Neural progenitor cell (in vitro differentiated cells): ENCODE data around the gene POU5F1. TPM values are rescaled to one million over a fixed set of nuclear protein-coding genes. Genes with fewer than 3 reads are reported as not detected.
"Not testable (repeated sequence)": the region's sequence is repeated elsewhere in the genome, so short reads cannot be mapped to it uniquely, and the experiment has no call there.

Experiments used
- DNase-seq: peaks from one replicate; pipeline ENCODE4 v3.0.0-alpha.2; 2016; ENCODE audit warnings: low spot score
- H2AFZ ChIP-seq: fragments of 200-600 bp; sonication (generic); replicated peaks from 2 replicates; pipeline ENCODE4 v1.6.1; 2016; ENCODE audit warnings: antibody characterized with exemption
- H3F3A ChIP-seq: fragments of 200-600 bp; sonication (generic); 2 replicates; pipeline ENCODE4 v1.6.1; 2016; ENCODE audit warnings: antibody characterized with exemption, low read depth
- H3K27ac ChIP-seq: fragments of 200-600 bp; sonication (generic); 2 replicates; pipeline ENCODE4 v1.5.1; 2016; ENCODE audit warnings: mild to moderate bottlenecking
- H3K27me3 ChIP-seq: fragments of 200-600 bp; sonication (generic); 2 replicates; pipeline ENCODE4 v1.6.1; 2016; ENCODE audit warnings: mild to moderate bottlenecking, moderate library complexity
- H3K36me3 ChIP-seq: fragments of 200-600 bp; sonication (generic); 2 replicates; pipeline ENCODE4 v1.5.1; 2016
- H3K4me1 ChIP-seq: fragments of 200-600 bp; sonication (generic); 2 replicates; pipeline ENCODE4 v1.6.1; 2016; ENCODE audit warnings: mixed run types
- H3K4me2 ChIP-seq: fragments of 200-600 bp; sonication (generic); 2 replicates; pipeline ENCODE4 v1.6.1; 2016
- H3K4me3 ChIP-seq: fragments of 200-600 bp; sonication (generic); 2 replicates; pipeline ENCODE4 v1.5.1; 2016
- H3K79me2 ChIP-seq: fragments of 200-600 bp; sonication (generic); 2 replicates; pipeline ENCODE4 v1.6.1; 2016; ENCODE audit warnings: low read depth
- H3K9ac ChIP-seq: fragments of 200-600 bp; sonication (generic); 2 replicates; pipeline ENCODE4 v1.6.1; 2016
- H3K9me3 ChIP-seq: fragments of 200-600 bp; sonication (generic); 2 replicates; pipeline ENCODE4 v1.5.1; 2016; ENCODE audit warnings: low read depth
- H4K20me1 ChIP-seq: fragments of 200-600 bp; sonication (generic); 2 replicates; pipeline ENCODE4 v1.6.1; 2016; ENCODE audit warnings: low read depth
- H3K27ac Mint-ChIP-seq: 3 replicates; pipeline ENCODE4 v1.8.0; 2021; ENCODE audit warnings: mixed read lengths
- H3K27me3 Mint-ChIP-seq: 2 replicates; pipeline ENCODE4 v1.8.0; 2022; ENCODE audit warnings: low read depth, mild to moderate bottlenecking, inconsistent platforms, moderate library complexity, mixed read lengths; ENCODE audit not compliant: insufficient read depth
- H3K36me3 Mint-ChIP-seq: 3 replicates; pipeline ENCODE4 v1.8.0; 2021; ENCODE audit warnings: mixed read lengths
- H3K4me1 Mint-ChIP-seq: 3 replicates; pipeline ENCODE4 v1.8.0; 2021; ENCODE audit warnings: mixed read lengths
- H3K4me3 Mint-ChIP-seq: 3 replicates; pipeline ENCODE4 v1.8.0; 2021; ENCODE audit warnings: mild to moderate bottlenecking, moderate library complexity, mixed read lengths
- H3K9me3 Mint-ChIP-seq: 3 replicates; pipeline ENCODE4 v1.8.0; 2020; ENCODE audit warnings: mixed read lengths
- CTCF ChIP-seq: fragments of 200-600 bp; sonication (generic); IDR thresholded peaks from 2 replicates; pipeline ENCODE4 v1.5.1; 2017; ENCODE audit warnings: antibody characterized with exemption, mild to moderate bottlenecking
- EZH2 ChIP-seq: fragments of 200-600 bp; sonication (generic); IDR thresholded peaks from 2 replicates; pipeline ENCODE4 v1.6.1; 2017; ENCODE audit warnings: antibody characterized with exemption, mild to moderate bottlenecking, moderate library complexity
- EZH2phosphoT487 ChIP-seq: fragments of 200-600 bp; sonication (generic); IDR thresholded peaks from 2 replicates; pipeline ENCODE4 v1.6.1; 2017; ENCODE audit warnings: antibody characterized with exemption
- total RNA-seq: library from RNA; depleted of rRNA; stranded (reverse); fragments of >200 nt; gene quantifications from 2 replicates; pipeline ENCODE4 v1.2.3, GENCODE V29; 2015; ENCODE audit warnings: low replicate concordance

POU5F1 gene
- total RNA-seq, 1 donor from 2014 or later: 17.4 TPM

DNA sequence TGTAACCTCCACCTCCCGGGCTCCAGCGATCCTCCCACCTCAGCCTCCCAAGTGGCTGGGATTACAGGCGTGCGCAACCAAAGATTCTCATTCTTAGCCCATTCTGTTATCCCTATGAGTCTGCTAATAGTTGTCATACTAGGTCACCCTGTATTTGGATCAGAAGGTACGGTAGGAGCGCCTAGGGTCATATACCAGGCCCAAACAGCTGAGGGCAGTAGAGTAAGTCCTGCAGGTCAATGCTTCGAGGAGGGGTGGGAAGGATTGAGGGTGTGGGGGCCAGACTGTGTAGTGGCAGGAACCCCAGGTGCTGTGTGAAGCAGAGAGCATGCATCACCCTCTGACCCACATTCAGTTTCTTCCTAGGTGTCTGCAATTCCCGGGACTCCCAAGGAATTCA is 22.7 kb upstream of the POU5F1 start:
- no peaks in the 10 kb centered on the region for H4K20me1 ChIP-seq
- H3F3A ChIP-seq: no peaks in the 10 kb centered on the region
- no peaks in the 10 kb centered on the region for H3K27me3 ChIP-seq
- Mint-ChIP-seq H3K9me3 (peaks cover 7% of the 10 kb centered on the region), H3K4me1 (peaks cover 6% of the 10 kb centered on the region), H3K36me3 (peaks cover 1% of the 10 kb centered on the region), H3K4me3 (no peak overlapping the region), H3K27me3 (peaks cover 9% of the 10 kb centered on the region), H3K27ac (peak overlapping the region; percentile 85)
- DNase-seq: no peak
- H3K4me3 ChIP-seq: no peak overlapping the region
- H3K79me2 ChIP-seq: no peaks in the 10 kb centered on the region
- H2AFZ ChIP-seq: no peak overlapping the region
- no peak overlapping the region for H3K4me2 ChIP-seq
- H3K27ac ChIP-seq: no peak overlapping the region
- H3K4me1 ChIP-seq: no peaks in the 10 kb centered on the region
- H3K36me3 ChIP-seq: no peaks in the 10 kb centered on the region
- H3K9me3 ChIP-seq: no peaks in the 10 kb centered on the region
- no peak for TF ChIP-seq EZH2phosphoT487
- no peak for TF ChIP-seq CTCF
- no peak for TF ChIP-seq EZH2
- H3K9ac ChIP-seq: no peak overlapping the region

GRCh38 chr6:31192431-31193105 is 22.1 kb upstream of the POU5F1 start:
- H4K20me1 ChIP-seq, H3F3A ChIP-seq, H3K36me3 Mint-ChIP-seq, H3K4me2 ChIP-seq, H3K27ac Mint-ChIP-seq, H3K4me3 ChIP-seq, H3K27ac ChIP-seq, H3K9me3 ChIP-seq, H3K9ac ChIP-seq, H3K4me1 ChIP-seq, H3K9me3 Mint-ChIP-seq, H3K4me3 Mint-ChIP-seq, H3K36me3 ChIP-seq, H3K79me2 ChIP-seq, H3K27me3 ChIP-seq, H3K27me3 Mint-ChIP-seq, H3K4me1 Mint-ChIP-seq, H2AFZ ChIP-seq: not testable (repeated sequence)
- TF ChIP-seq CTCF: peak; percentile 71
- peak; percentile 82 for DNase-seq

- Histone ChIP-seq H3K4me1 (no peaks in the 10 kb centered on the region), H3K9me3 (no peaks in the 10 kb centered on the region), H3K9ac (no peak overlapping the region), H3K79me2 (no peaks in the 10 kb centered on the region), H3K27ac (no peak overlapping the region), H4K20me1 (no peaks in the 10 kb centered on the region), H2AFZ (no peak overlapping the region), H3K27me3 (no peaks in the 10 kb centered on the region), H3K4me3 (no peak overlapping the region), H3F3A (no peaks in the 10 kb centered on the region), H3K4me2 (no peak overlapping the region), H3K36me3 (no peaks in the 10 kb centered on the region)
- DNase-seq: no peak
- Mint-ChIP-seq H3K27ac (no peak overlapping the region), H3K9me3 (no peaks in the 10 kb centered on the region), H3K36me3 (no peaks in the 10 kb centered on the region), H3K4me3 (no peak overlapping the region), H3K4me1 (peaks cover 4% of the 10 kb centered on the region), H3K27me3 (peaks cover 5% of the 10 kb centered on the region)
- TF ChIP-seq EZH2 (no peak), CTCF (no peak), EZH2phosphoT487 (no peak)
Observed at GRCh38 chr6:31190488-31190887, 20.0 kb upstream of the POU5F1 start.

DNA sequence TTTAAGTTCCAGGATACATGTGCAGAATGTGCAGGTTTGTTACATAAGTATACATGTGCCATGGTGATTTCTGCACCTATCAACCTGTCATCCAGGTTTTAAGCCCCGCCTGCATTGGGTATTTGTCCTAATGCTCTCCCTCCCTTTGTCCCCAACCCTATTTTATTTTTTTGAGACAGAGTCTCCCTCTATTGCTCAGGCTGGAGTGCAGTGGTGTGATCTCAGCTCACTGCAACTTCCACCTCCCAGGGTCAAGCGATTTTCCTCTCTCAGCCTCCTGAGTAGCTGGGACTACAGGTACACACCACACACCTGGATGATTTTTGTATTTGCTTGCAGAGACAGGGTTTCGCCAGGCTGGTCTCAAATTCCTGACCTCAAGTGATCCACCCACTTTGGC is 18.7 kb upstream of the POU5F1 start:
- not testable (repeated sequence) for H3K4me3 ChIP-seq, H3F3A ChIP-seq, H3K27me3 Mint-ChIP-seq, H3K27me3 ChIP-seq, H3K4me1 ChIP-seq, H4K20me1 ChIP-seq, H3K9me3 ChIP-seq, DNase-seq, H3K36me3 ChIP-seq, H3K4me1 Mint-ChIP-seq, H3K27ac Mint-ChIP-seq, H3K4me2 ChIP-seq, H3K4me3 Mint-ChIP-seq, H3K27ac ChIP-seq, H3K9ac ChIP-seq, H3K79me2 ChIP-seq, H3K36me3 Mint-ChIP-seq, H3K9me3 Mint-ChIP-seq, H2AFZ ChIP-seq
